A673 (cell line): ENCODE data around the gene SRPX2.

Experiments used
- CTCF ChIP-seq: fragments of 300-800, 200-600 bp; sonication (generic); conservative IDR thresholded peaks from 2 replicates; pipeline ENCODE4 v1.5.1; 2017; ENCODE audit warnings: low read depth, mild to moderate bottlenecking, antibody characterized with exemption, low read length, moderate library complexity, mixed read lengths
- EZH2 ChIP-seq: fragments of 200-600 bp; sonication (generic); IDR thresholded peaks from 2 replicates; pipeline ENCODE4 v1.6.1; 2017; ENCODE audit warnings: borderline replicate concordance, low read depth, mild to moderate bottlenecking, mixed read lengths, antibody characterized with exemption, low read length; ENCODE audit not compliant: poor library complexity, severe bottlenecking

- TF ChIP-seq EZH2 = no peak
- TF ChIP-seq CTCF = no peak
Observed at GRCh38 chrX:100645106-100645505, 1.1 kb downstream of the SRPX2 start.
